Measurements from ENCODE around the gene IQSEC1. TPM values are rescaled to one million over a fixed set of nuclear protein-coding genes. Genes with fewer than 3 reads are reported as not detected.

Gene IQSEC1
- total and polyA plus RNA-seq, 9 of the 15 experiments (the other 6 are each of a cell fraction or from before 2014, with no cell fraction given), result 0.56 to 39.0 (median 6.8) TPM

DNA sequence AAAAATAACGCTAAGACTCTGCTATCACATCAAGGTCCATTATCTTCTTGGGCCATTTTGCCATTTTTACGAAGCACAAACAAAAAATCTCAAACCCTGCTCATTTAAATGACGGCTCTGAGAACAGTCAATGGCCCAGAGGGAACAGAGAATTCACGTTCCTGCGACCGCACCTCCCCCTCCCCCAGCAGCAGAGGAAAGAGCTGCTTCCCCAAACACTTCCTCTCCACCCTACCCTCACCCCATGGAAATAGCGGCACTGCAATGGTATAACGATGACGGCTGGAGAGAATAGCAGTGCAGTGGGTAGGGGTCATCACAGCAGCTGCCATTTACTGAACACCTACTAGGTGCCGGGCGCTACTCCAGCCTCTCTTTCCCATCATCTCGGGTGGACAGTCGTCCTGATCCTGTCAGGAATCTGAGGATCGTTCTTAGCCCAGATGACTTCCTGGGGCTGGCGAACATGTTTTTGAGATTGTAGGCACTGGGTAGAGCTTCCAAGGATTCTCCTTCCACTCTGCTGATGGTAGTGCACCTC lies 113.3 kb downstream of the IQSEC1 start (continued):
- TF ChIP-seq, protein P1, sequence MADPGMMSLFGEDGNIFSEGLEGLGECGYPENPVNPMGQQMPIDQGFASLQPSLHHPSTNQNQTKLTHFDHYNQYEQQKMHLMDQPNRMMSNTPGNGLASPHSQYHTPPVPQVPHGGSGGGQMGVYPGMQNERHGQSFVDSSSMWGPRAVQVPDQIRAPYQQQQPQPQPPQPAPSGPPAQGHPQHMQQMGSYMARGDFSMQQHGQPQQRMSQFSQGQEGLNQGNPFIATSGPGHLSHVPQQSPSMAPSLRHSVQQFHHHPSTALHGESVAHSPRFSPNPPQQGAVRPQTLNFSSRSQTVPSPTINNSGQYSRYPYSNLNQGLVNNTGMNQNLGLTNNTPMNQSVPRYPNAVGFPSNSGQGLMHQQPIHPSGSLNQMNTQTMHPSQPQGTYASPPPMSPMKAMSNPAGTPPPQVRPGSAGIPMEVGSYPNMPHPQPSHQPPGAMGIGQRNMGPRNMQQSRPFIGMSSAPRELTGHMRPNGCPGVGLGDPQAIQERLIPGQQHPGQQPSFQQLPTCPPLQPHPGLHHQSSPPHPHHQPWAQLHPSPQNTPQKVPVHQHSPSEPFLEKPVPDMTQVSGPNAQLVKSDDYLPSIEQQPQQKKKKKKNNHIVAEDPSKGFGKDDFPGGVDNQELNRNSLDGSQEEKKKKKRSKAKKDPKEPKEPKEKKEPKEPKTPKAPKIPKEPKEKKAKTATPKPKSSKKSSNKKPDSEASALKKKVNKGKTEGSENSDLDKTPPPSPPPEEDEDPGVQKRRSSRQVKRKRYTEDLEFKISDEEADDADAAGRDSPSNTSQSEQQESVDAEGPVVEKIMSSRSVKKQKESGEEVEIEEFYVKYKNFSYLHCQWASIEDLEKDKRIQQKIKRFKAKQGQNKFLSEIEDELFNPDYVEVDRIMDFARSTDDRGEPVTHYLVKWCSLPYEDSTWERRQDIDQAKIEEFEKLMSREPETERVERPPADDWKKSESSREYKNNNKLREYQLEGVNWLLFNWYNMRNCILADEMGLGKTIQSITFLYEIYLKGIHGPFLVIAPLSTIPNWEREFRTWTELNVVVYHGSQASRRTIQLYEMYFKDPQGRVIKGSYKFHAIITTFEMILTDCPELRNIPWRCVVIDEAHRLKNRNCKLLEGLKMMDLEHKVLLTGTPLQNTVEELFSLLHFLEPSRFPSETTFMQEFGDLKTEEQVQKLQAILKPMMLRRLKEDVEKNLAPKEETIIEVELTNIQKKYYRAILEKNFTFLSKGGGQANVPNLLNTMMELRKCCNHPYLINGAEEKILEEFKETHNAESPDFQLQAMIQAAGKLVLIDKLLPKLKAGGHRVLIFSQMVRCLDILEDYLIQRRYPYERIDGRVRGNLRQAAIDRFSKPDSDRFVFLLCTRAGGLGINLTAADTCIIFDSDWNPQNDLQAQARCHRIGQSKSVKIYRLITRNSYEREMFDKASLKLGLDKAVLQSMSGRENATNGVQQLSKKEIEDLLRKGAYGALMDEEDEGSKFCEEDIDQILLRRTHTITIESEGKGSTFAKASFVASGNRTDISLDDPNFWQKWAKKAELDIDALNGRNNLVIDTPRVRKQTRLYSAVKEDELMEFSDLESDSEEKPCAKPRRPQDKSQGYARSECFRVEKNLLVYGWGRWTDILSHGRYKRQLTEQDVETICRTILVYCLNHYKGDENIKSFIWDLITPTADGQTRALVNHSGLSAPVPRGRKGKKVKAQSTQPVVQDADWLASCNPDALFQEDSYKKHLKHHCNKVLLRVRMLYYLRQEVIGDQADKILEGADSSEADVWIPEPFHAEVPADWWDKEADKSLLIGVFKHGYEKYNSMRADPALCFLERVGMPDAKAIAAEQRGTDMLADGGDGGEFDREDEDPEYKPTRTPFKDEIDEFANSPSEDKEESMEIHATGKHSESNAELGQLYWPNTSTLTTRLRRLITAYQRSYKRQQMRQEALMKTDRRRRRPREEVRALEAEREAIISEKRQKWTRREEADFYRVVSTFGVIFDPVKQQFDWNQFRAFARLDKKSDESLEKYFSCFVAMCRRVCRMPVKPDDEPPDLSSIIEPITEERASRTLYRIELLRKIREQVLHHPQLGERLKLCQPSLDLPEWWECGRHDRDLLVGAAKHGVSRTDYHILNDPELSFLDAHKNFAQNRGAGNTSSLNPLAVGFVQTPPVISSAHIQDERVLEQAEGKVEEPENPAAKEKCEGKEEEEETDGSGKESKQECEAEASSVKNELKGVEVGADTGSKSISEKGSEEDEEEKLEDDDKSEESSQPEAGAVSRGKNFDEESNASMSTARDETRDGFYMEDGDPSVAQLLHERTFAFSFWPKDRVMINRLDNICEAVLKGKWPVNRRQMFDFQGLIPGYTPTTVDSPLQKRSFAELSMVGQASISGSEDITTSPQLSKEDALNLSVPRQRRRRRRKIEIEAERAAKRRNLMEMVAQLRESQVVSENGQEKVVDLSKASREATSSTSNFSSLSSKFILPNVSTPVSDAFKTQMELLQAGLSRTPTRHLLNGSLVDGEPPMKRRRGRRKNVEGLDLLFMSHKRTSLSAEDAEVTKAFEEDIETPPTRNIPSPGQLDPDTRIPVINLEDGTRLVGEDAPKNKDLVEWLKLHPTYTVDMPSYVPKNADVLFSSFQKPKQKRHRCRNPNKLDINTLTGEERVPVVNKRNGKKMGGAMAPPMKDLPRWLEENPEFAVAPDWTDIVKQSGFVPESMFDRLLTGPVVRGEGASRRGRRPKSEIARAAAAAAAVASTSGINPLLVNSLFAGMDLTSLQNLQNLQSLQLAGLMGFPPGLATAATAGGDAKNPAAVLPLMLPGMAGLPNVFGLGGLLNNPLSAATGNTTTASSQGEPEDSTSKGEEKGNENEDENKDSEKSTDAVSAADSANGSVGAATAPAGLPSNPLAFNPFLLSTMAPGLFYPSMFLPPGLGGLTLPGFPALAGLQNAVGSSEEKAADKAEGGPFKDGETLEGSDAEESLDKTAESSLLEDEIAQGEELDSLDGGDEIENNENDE (IDR thresholded peaks at IDR 0.05; ENCODE audit: low read depth, low read length), result no peak
- TF ChIP-seq HDAC3 (IDR thresholded peaks at IDR 0.05; ENCODE audit: borderline replicate concordance, partially characterized antibody) (no peak), ZNF561 (CRISPR knock-in tag; conservative IDR thresholded peaks at IDR 0.05) (no peak), GABPB2 (CRISPR knock-in tag; conservative IDR thresholded peaks at IDR 0.05) (no peak), HMG20A (CRISPR knock-in tag; conservative IDR thresholded peaks at IDR 0.05) (no peak), TFAM (CRISPR knock-in tag; conservative IDR thresholded peaks at IDR 0.05) (no peak), MAZ (CRISPR knock-in tag; conservative IDR thresholded peaks at IDR 0.05 in 1 of 2, IDR thresholded peaks at IDR 0.05 in 1 of 2) (0 out of 4 replicates have a peak, but pooled peaks of 1 of the 2 experiments have one; percentile 12), ZNF124 (CRISPR knock-in tag; IDR thresholded peaks at IDR 0.05) (no peak), ASH1L (IDR thresholded peaks at IDR 0.05; ENCODE audit: borderline replicate concordance, low read depth, partially characterized antibody) (no peak), HMGN3 (IDR thresholded peaks at IDR 0.05; ENCODE audit: borderline replicate concordance, extremely low read depth, insufficient read length, low read depth, low read length) (no peak), ZNF77 (CRISPR knock-in tag; IDR thresholded peaks at IDR 0.05) (no peak), RHOXF2B (CRISPR knock-in tag; conservative IDR thresholded peaks at IDR 0.05) (no peak), HLTF (IDR thresholded peaks at IDR 0.05) (no peak), HINFP (tag; conservative IDR thresholded peaks at IDR 0.05; ENCODE audit: low read depth) (no peak), ZNF253 (CRISPR knock-in tag; conservative IDR thresholded peaks at IDR 0.05) (no peak), TBP (optimal IDR thresholded peaks at IDR 0.05; ENCODE audit: low read depth, low read length) (no peak), KAT2B (IDR thresholded peaks at IDR 0.05; ENCODE audit: low read depth, low read length) (no peak)
